GM04503 (cell line): ENCODE data around the gene NECTIN4.
A peak's percentile ranks its signal among the peaks of the same experiment; 100 is the strongest.
"Not testable (repeated sequence)": the region's sequence is repeated elsewhere in the genome, so short reads cannot be mapped to it uniquely, and the experiment has no call there.

Source experiments
- DNase-seq: peaks from one replicate; pipeline ENCODE4 v3.0.0-alpha.2; 2012; ENCODE audit warnings: low read depth

The NECTIN4 gene

DNA sequence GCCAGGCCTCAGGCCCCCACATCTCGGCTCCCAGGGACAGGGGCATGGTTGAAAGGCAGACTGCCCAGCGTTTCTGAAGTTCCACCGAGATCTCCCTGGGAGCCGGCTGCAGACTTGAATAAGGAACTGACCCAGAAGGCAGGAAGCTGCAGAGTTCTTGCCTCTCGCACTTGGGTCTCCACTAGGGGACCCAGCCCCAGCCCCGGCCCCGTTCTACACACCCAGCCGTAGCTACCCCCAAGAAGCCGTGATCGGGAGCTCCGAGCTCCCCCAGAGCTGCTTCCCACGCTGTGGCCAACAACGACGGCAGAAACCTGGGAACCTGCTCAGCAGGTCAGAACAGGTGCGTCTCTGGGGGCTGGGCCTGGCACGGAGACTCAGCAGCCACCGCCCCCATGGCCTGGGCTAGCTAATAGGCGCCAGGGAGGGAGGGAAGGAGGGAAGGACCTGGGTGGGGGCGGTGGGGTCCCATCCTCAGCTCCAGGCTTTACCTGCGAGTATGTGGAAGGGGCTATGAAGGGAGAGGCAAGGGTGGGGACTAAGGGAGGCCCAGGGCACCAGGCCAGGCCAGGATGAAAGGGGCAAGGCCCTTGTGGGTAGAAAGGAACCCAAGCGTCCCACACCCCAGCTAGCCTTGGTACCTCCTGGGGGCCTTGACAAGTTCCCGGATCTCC, at the start of gene NECTIN4:
Gene NECTIN4 (minus strand): TSS at position 308 of the 674 bp plus-strand sequence. CDS start 262 bp downstream, at position 46.
- no peak for DNase-seq

DNA sequence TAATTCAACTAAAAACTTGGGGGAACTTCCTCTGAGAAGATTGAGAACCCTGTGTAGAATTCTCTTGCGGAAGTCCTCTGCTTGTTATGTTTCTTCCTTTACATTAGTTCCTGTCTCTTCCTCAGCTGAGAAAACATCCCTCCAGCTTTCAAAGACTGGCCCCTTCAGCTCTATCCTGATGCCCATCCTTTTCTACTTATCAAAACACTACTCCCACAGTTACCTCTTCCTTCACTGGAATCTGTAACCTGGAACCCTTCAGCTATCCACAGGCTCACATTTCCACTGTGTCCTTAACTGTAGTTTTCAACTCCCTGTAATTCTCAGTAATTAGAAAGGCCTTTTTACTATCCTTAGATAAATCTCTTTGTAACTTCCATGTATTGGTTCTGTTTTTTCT, 49.1 kb upstream of the NECTIN4 start:
- no peak for DNase-seq

DNA sequence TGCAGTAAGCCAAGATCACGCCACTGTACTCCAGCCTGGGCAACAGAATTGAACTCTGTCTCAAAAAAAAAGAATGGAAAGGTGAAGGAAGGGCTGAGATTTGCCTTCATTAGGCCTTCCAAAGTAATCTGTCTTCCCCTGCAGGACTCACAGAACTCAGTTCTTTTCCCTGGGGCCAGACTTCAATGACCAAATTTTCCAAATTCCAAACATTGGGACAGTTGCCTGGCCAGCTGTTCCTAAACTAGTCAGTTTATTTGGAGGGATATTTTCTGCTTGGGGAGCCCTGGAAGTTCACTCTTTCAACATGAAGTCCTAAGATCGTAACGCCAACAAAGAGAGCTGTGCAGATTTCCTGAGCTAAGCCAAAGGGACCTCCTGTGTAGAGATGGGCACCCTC, 48.5 kb upstream of the NECTIN4 start:
- no peak for DNase-seq

DNA sequence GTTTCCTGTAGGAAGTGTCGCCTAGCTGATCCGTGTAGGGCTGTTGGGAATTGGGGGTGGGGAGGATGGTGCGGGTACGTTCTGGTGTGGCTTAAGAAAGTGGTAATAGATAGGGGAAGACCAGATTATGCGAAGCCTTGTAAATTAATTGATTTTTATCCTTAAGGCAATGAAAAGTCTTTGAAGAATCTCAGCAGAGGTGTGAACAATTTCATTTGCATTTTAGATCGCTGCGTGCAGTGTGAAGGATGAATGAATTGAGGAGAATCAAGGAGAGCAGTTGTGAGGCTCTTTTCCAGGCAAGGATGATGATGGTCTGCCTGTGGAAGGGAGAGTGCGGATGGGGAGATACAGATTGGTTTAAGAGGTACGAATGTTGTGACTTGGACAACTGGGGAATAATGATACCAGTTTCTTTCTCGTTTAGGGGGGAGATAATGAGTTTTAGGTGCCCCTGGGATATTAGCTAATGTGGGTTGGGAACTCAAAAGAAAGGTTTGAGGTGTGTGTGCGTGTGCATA, 43.9 kb upstream of the NECTIN4 start:
- DNase-seq = no peak

DNA sequence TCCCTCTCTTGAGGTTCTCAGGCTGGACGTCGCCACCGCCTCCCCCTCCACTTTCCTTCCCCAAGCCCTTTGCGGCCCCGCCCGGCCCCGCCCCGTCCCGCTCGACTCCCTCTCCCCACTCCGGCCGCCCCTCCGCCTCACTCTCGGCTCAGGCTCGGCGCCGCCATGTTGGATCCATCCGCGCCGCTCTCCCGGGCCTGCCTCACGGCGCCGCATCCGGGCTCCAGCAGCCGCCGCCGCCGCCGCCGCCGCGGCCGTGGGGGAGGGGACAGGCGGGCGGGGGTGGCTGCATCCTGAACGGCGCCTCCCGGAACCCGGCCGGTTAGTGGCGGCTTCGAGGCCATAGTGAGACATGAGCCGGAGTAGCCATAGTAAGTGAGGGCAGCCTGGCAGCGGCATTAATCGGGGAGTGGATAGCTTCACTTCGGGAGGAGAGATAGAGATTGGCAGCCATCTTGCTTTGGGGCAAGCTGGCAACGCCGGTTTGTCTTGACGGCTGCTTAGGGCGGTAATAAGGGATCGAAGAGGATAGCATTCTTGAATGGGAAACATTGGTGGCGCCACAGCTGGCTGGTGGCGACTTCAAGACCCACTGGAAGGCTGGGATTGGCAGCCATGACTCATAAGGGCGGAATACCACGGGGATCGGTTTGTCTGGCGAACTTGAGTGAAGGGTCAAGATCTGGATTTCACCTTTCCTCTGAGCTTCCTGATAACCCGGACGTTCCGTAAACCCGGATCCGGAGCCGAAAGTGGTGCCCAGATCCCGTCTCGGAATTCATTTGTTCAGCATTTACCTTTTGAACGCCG, 43.3 kb upstream of the NECTIN4 start, which contains the start of gene DEDD:
Gene DEDD (minus strand): TSS at position 258 of the 810 bp plus-strand sequence. CDS start 8,205 bp downstream, outside the sequence.
- DNase-seq = peak; percentile 90

DNA sequence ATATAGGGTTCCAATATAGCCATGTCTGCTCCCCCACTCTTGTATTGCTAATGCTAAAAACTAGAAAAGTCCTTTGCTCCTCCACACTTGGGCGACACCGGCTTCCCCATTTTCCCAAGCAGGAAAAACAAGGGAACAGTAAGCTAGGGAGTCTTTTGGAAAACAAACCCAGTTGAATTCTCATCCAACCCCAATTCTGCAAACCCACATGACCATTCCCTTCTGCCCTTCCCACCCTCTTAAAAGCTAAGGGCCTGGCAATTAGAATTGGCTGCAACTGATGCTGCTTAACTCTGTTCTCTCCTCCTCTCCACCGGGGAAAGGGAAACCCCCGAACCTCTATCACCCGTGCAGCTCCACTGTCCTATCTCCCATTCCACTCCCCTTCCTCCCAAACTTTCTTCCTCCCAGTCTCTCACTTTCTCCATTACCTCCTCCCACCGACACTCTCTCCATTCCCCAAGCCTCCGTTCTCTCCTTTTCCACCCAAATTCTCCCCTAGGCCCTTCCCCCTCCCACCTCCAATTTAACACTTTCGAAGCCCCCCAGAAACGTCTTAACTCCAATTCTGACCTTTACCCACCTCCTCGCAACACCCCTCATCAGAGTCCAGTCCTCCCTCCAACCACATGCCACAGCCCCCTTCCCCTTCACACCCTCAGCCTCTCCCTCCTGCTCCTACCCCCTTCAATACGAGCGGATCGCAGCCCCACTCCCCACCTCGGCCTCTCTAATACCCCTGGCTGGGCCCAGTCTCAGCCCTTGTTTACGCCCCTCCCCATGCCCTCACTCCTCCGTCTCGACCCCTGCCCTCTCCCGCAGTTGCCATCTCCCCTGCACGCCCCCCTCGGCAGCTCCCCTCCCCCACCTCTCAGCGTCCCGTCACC, 42.4 kb upstream of the NECTIN4 start:
- DNase-seq = no peak

DNA sequence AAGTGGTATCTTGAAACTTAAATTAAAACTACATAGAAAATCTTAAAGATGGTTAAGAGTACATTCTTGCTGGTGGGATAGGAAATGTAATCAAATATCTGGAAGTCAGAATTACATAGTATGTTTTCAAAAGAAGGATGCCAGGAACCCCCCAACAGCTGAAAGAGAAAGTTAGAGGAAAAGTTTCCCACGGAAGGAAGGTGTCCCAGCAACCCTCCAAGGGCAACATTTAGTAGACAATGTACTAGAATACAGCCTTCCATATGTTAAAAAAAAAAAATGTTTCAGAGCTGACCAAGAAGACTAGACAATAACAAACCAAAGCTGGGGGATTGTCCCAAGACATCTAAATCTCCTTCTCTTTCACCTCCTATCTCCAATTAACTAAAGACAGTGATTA, 40.9 kb upstream of the NECTIN4 start:
- DNase-seq = no peak

DNA sequence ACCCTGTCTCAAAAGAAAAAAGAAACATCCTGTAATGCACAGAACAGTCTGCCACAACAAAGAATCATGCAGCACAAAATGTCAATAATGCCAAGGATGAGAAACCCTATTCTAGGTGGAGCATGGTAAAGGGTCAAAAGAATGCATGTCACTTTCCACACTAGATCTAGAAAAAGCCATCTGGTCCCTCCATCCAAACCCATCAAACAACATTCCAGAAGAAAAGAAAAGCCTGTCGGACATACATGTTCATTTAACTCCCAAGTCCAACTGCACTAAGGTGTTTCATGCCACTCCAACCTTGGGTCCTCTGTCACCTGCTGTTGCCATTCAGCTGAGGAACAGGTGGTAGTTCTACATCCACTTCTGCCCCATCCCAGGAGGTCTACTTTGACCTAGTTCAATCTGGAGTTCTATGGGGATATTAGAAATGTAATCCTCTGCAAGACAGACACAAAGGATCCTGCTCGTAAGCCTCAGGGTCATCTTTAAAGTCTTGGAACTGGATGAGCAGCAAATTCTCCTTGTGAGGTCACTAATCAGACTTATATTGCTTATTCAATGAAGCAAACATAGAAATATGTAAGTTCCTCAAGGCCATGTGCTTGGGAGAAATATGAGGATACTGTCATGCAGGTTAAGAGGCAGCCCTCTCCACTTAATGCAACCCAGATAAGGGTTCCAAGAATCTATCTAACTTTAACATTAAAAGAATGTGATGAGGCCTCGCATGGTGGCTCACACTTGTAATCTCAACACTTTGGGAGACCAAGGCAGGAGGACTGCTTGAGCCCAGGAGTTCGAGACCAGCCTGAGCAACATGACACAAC, 39.4 kb upstream of the NECTIN4 start:
- no peak for DNase-seq

DNA sequence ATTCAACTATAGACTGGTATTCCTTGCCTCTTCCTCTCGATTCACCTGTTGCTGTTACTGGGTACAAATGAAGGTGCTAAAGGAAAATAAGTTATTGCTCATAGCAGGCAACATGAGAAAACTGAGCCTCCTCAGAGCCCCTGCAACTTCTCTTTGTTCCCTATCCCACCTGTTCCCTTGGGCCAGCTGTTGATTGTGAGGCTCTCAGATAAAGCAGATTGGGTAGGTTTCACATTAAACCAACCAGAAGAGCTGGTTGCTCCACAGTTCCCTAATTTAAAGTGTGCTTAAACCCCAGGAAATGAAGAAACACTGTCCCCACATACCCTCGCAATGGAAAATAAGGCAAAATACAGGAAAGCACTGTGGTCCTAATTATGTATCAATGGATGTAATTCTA, 38.3 kb upstream of the NECTIN4 start:
- DNase-seq = no peak

DNA sequence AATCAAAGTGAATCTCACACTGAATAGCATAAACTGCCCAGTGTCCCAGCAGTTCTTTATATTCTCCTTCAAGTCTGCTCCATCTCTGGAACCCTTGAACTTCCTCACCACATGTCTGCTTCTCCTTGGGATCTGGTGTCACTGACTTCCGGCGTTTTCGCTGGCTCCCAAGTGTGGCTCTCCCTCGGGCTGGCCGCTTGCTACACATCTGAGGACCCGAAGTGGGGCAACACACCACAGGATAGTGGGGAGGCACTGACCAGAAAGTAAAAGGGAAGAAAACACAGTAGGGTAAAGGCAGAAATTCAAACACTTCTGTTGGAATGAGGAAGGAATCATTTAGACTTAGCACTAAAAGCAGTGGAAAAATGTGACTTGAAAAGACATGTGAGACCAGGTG, 33.6 kb upstream of the NECTIN4 start:
- DNase-seq = no peak

DNA sequence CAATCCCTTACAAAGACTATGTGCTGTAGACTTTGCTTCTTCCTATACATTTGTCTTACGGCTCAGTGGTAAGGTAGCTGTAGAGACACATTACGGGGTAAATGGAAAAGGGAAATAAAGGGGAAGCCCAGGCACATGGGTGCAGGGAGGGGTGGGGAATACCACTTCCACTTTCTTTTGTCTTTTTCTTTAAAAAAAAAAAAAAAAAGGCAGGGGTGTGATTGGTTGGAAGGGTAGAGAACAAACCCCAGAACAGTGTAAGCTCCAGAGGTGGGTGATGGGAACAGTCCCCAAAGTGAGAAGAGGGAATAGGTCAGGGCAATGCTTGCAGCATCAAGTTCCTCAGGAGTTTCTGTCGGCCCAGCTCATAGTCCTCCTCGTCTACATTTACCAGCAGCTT, 32.5 kb upstream of the NECTIN4 start:
- no peak for DNase-seq

DNA sequence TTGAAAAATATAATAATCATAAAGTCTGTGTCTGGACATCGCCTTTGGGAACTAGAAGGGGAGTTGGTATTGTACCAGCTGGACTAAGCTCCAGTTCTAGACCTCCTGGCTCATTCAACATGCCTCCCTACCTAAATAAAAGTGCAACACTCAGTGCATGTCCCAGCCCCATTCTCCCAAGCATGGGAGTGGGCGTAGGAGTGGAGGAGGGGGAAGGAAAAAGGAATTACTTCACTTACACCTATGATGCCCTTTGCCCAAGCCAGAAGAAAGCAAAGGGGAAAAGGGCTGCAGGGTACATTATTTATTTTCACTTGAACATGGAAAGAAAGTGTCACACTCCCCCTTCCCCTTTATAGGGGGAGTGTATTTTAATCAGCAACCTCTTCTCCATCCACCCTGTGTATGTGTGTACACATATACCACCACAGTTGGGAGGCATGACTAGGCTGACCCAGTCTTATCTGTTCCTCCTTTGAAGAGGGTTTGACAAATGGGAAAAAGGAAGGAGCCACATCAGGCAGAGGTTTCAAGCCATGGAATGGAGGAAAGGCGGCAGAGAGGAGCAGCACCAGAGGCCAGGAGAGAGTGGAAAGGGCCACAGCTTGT, 31.8 kb upstream of the NECTIN4 start:
- no peak for DNase-seq

DNA sequence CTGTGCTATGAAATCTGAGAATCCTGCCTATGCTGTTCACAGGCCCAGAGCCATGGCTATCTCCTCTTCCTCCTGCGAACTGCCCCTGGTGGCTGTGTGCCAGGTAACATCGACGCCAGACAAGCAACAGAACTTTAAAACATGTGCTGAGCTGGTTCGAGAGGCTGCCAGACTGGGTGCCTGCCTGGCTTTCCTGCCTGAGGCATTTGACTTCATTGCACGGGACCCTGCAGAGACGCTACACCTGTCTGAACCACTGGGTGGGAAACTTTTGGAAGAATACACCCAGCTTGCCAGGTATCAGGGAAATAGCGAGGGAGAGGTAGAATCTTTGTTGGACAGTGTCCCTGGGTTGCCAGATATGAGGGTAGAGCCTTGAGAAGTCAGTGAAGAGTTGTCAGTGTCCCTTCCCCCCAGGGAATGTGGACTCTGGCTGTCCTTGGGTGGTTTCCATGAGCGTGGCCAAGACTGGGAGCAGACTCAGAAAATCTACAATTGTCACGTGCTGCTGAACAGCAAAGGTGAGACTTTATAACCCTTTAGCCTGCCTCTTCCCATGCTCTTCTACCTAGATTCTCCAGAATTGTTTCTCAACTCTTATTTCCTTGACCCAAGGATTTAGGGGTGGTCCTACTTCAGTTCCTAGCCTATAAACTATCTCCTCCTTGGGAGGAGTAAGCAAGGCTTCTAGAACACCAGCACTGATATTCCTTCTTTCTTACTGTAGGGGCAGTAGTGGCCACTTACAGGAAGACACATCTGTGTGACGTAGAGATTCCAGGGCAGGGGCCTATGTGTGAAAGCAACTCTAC, 29.9 kb upstream of the NECTIN4 start:
- DNase-seq = no peak

DNA sequence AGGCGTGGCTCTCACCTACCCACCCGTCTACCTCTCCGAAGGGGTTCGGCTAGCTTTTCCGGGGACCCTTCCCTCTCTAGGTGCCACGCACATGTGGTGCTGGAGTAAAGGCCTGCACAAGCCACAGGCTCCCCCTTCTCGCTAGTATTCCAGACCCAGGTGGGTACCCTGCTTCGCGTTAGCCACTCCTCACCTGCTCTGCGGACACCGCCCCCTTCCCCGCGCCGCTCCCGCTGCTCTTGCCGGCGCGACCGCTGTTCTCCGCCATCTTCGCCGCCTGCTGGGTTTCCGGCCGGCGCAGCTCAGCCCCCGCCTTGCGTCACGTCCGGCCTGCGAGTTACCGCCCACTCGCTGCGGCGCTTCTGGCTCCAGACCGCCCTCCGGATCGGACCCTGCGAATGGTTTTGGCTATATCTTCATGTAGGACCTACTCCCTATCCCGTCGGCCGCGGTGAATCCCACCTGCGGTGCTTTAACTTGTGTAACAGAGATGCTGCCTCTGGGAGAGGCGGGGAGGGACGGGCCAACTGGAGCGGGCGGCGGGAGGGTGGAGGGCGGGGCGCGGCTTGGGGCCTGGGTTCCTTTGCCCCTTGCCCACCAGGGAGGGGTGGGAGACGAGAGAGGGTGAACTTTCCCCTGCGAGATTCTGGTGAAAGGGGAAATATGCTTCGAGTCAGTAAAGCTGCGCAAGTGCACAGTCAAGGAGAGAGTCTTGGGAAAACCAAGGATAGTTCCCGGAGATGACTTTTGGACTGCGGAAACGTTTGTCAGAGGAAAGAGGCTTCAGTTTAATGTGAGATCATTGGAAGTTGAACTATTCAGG, 28.6 kb upstream of the NECTIN4 start, which contains the start of the genes NIT1 and PFDN2:
Gene NIT1 (plus strand): TSS at position 347 of the 823 bp plus-strand sequence. CDS start 72 bp downstream, at position 419.
Gene PFDN2 (minus strand): TSS at position 279 of the 823 bp plus-strand sequence. CDS start 11 bp downstream, at position 268.
- DNase-seq = no peak

DNA sequence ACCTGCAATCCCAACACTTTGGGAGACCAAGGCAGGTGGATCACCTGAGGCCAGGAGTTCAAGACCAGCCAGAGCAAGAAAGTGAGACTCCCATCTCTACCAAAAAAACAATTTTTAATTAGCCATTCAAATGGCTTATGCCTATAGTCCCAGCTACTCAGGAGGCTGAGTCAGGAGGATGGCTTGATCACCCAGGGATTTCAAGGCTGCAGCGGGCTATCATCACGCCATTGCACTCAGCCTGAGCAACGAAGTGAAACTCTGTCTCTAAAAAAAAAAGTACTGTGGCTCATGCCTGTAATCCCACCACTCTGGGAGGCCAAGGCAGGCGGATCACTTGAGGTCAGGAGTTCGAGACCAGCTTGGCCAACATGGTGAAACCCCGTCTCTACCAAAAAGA, 26.6 kb upstream of the NECTIN4 start:
- DNase-seq = not testable (repeated sequence)

DNA sequence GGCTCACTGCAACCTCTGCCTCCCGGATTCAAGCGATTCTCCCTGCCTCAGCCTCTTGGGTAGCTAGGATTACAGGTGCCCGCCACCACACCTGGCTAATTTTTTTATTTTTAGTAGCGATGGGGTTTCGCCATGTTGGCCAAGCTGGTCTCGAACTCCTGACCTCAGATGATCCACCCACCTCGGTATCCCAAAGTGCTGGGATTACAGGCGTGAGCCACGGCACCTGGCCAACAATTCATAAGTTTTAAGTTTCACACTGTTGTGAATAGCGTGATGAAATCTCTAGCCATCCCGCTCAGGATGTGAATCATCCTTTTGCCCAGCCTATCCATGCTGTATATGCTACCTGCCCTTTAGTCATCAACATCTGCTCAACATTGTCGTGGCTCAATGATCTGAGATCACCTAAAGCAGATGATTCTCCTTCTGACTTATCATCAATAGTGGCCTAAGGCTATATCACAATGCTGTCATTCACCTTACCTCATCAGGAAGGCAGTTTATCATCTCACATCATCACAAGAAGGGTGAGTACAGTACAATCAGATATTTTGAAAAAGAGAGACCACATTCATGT, 25.9 kb upstream of the NECTIN4 start:
- DNase-seq = no peak

DNA sequence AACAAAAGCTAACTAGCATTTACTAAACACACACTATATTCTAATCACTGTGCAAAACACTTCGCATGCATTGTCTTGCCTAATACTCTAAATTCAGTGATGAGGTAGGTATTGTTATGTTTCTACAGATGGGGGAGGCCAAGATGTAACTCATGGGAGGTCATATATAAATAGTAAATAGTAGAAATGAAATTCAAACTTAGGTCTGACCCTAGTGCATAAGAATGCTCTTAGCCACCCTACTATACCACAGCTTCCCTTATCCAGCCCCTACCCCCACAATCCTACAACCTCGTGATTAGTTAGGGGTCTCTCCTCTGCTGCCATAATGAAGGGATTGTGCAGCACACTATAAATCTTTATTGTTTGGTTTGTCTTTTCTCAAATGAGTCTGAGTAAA, 25.2 kb upstream of the NECTIN4 start:
- no peak for DNase-seq

DNA sequence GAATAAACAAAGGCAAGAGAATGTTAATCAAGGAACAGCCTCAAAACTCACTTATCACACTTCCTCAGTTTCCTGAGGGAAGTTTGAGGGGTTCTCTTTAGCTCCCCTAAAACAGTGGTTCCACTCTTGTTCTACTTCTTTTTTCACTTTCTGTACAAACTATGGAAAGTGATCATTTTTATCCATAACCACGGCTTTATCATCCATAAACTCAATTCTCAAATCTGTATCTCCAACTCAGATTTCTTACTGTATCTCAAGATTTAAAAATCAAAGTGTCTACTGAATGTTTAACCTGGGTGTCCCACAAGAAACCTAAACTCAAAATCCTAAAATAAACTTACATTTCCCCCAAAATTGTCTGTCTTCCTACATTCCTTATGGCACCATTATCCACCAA, 24.6 kb upstream of the NECTIN4 start:
- no peak for DNase-seq
